ENCODE measurements around the gene ALDH3A1.

The ALDH3A1 gene

DNA sequence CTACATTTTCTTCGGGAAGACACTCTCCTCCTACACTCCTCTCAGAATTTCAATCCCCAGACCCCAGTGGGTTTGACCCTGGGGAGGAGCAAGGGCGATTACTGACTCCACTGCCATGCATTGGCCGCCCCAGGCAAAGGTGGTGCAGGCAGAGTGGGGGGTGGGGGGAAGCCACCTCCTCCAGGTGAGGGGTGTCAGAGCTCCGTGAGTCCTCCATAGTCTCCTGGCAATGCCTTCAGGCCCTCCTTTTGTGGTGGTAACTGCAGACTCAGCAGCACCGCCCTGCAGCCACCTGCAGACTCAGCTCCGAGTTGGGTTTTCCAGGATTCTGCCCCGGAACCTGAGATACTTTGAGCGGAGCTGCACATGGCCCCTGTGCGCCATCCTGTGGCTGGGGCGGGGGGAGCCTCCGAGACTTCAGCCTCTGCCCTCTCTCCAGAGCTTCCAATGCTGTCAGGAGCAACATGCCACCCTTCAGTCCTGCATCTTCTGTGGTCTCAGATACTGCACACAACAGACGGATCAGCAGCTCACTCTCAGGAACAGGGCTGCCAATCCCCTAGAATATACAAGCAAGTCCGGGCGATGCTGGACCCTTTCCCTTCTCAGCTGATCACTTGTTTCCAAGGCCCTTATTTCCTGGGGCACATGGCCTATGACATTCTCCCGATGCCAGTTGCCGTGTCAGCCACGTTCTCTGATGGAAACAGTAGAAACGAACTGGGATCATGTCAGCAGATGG, 29.3 kb downstream of the ALDH3A1 start:
- DNase-seq: no peak

DNA sequence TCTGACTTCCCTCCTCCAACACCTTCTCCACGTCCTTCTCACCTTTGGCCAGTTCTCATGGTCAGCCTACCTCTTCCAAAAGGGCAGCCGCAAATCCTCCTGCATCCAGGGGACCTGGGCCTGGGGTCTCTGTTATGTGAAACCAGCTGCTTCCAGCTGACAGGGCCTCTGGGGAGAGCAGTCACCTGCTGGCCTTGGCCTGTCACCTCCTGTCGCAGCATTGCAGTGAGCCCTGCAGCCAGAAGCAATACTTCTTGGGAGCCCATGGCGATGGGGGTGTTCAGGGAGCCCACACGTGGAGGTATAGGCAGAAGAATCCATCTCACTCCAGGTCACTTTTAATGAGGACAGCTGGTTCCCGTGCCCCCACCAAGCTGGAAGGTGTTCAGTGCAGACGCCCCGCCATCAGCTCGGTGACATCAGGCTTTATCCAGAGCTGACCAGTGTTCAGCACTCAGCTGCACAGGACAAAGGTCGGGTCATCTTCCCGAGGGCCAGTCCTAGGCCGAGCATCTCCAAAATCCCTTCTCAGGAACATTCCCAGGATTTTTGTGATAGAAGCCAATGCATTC, 30.0 kb downstream of the ALDH3A1 start:
- no peak for DNase-seq

DNA sequence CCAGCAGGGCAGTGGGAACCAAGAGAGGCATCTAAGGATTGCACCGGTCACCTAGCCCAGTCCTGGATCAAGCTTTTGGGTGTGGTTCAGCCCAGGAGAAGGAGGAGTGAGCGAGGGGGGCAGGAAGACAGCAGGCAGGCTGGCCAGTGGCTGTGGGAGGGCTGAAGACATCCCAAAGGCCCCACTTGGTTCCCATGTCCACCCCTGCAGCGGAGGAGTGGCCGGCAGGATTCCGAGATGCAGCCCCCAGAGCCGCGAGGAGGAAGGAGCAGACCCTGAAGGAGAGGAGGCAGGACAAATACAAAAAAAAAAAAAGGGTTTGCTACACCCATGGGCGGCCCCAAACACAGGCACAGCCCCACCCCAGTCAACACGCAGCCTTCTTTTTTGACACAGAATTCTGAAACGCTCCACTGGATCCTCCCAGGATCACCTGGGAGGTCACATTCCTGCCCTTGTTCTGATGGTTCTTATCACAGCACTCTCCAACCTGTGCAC, 30.6 kb downstream of the ALDH3A1 start:
- DNase-seq: no peak

DNA sequence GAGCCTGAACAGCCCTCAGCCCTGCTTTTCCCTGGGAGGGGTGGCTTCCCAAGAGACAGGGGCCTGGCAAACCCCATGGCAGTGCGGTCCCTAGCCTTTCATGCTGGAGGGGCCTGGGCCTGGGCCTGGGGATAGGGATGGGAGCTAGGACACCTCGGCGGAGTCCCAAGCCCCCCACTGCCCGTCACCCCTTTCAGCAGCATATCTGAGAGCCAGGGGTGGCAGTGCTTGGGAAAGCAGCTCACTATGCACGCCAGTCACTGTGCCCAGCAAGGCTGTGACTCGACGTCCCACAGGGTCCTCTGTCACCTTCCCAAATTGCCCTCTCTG, 31.1 kb downstream of the ALDH3A1 start:
- no peak for DNase-seq

DNA sequence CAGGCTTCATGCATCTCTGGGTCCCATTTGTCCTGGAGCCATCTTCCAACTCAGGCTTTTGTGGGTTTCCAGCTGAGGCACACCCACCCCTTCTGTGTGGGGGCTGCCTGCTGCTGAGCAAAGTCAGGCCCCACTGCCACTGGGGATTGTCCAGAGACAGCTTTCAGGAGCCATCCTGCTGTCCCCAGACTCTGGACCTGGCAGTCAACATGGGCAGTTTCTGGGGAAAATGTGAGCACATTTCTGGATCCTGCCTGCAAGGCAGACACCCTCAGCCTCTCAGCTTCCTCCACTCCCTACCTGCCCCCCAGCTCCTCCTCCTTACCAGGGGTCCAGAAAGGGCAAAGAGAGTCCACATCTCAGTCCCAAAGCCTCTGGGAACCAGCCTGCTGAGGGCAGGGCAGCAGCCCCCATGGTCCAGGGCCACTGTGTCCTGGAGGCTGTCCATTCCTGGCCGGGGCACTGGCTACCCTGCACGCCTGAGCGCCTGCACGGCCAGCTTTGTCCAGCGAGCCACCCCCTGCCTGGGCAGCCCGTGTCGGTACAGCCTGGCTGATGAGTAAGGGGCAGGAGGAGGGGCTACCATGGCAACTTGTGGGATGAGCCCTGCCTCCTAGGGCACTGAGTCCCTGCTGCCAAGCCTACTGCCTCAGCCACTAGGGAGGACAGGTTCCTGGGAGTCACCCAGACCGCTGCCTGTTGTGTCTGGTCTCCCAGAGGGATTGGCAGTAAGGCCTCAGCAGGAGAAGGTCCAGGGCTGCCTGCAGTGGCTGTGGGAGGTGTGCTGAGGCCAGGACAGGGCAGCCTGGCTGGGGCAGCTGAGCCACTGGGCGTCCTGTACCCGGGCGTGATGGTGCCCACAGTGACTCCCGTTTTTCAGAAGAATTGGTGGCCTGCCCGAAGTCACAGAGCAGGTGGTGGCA, 31.7 kb downstream of the ALDH3A1 start, which contains the start of gene SLC47A2:
TSS of gene SLC47A2 (minus strand) at position 477 of the 923 bp plus-strand sequence. CDS start at position 448, 29 bp downstream.
- no peak for DNase-seq

DNA sequence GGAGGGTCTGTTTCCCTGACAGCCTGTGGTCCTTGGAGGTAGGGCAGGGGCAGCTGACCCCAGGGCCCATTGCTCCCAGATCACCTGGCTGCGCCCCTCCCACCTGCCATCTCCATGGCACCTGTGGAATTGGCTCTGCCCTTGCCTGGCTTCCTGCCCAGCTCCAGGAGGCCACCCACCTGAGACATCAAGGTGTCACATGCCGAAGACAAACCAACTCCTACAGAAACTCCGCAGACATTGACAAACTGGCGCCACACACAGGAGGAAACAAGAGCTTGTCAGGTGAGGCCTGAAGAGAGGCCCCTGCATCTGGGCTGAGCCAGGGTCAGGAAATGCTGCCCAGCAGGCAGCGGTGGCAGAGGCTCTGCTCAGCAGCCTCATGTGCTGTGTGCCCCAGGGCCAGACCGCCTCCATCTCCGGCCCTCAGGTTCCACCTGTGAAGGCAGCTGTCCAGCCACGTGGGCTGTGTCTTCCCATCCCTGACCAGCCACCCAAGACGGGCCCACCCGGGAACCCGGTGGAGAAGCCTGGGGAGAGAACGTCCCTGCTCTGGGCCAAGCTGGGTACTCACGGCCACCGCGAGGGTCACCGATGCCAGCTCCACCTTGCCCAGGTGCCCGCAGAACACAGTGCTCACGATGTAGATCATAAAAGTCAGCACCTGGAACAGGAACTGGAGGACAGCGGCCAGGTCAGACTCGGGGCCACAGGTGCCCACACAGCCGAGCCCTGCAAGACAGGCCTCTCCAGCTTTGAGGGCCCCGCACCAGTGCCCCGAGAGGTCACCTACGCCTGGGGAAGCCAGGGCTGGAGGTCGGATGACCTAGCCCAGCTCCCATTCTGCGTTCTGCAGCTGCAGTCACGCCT, 33.3 kb downstream of the ALDH3A1 start:
- DNase-seq: no peak

DNA sequence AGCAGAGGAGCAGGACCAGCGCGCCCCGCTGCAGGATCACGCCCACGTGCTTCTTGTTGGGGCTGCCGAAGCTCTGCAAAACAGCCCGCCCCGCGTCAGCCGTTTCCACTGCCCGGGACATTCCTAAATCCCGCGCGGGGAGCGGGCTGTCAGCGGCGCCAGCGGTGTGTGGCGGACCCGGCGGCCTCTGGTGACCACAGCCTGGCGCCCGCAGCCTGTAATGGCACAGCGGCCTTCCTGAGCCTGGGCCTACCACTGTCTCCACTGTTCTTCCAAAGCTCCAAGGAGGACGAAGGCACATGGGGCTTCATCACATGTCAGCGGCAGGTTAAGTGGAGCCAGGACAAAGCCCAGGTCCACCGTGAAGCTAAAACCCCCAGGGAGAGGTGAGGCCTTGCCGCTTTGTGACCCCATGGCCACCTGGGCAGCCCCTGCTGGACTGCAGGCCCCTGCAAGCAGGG, 34.2 kb downstream of the ALDH3A1 start:
- no peak for DNase-seq

DNA sequence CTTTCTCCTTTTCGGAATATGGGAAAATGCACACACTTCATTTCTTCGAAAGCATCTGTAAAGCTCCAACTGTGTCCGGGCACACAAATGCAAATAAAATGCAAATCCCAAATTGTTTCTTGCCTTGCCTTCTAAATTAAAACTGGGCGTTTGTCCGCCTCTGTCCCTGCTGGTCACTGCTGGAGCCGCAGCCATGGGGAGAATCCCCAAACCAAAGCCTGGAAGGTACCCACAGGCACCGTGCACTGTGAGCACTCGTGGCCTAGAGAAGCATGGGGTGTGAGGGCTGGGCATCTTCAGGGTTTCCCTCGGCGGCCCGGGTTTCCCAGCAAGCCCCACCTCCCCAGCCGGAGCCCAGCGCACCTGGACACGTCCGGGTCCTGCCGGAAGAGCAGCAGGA, 34.6 kb downstream of the ALDH3A1 start:
- no peak for DNase-seq

DNA sequence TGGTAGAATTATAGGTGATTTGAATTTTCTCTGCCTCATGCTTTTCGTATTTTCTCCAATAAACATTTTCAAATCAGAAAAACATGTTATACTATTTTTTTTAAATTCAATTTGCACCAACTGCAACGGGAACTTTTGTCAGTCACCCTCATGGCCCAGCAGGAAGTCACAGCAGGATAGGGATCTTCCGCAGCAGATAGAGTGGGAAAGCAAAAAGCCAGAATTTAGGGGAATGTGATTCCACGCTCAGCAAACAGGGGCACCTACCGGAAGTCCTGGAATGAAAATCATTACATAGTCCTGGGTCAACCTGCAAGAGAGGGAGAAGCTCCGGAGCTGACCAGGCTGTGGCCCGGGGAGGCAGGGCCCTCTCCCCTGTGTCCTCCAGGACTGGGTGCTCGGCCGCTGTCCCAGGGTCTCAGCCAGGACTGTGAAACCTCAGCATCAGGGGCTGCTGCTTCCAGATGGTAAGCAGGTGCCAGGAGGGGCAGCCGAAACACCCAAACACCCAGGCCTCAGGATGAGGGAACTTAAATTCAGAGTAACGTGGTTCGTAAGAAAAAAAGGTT, 35.6 kb downstream of the ALDH3A1 start:
- no peak for DNase-seq

DNA sequence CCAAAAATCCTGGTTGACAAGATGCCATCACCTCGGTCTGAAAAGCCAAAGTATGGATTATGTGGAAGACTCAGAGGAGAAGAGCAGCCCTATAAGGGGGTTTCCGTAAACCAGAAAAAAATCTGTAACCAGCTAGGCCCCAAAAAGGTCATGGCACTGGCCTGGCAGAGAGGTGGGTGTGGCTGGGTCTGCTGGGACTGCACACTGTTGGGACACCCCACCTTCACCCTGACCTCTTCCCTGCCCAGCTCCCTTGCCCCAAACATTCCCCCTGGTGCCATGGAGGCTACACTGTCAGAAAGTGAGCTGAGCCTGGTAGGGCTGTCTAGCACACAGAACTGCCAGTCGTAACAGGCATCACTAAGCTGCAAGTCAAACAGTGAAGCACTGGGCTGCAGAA, 38.3 kb downstream of the ALDH3A1 start:
- DNase-seq: no peak

DNA sequence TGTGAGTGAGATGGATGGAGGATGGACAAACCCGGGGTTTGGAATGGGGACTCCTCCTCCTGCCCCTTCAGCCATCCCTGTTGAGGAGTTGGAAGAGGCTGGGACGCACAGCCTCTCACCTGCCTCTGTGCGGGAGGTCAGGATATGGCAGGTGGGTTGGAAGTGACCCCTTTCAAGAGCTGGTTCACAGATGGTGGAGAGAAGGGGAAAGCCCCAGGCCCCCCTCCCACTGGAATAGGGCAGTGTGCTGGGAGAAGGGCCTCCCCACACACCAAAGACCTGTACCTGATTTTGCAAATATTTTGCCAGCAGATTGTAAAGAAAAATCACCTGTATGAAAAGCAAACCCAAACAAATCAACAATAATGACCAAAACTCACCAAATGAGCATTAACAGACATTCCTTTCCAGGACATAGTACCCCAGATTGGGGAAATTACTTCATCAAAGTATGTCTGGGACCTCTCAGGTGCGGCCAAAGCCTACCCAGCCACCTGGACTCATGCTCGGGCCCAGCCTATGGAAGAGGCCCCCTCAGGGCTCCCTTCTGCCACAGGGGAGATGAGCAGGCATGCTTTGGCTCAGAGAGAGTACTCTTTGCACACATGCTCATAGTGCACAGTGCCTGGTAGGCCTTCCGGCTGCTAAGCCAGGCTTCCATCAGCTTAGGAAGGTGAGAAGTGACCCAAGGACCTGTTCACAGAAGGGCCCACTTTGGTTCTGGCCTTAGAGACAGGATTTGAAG, 39.5 kb downstream of the ALDH3A1 start:
- no peak for DNase-seq

DNA sequence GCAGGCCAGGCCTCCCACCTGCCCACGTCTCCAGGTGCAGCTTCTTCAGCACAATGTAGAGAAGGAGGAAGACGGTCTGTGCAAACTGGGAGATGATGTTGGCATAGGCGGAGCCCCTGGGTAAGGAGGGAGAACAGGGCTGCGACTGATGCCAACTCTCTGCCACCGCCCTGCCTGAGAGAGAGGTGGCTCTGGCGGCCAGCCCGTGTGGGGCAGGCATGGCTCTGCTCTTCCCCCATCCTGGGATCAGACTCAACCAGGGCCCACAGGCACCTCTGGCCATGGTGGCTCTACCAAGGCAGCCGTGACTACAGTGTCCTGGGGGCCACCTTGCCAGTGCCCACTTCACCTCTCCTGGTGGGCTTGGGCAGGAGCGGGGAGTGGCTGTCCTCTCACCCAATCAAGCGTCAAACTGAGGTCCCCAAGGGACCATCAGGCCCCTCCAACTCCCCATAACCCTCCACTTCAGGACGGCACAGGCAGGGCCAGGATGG, 40.3 kb downstream of the ALDH3A1 start:
- no peak for DNase-seq

DNA sequence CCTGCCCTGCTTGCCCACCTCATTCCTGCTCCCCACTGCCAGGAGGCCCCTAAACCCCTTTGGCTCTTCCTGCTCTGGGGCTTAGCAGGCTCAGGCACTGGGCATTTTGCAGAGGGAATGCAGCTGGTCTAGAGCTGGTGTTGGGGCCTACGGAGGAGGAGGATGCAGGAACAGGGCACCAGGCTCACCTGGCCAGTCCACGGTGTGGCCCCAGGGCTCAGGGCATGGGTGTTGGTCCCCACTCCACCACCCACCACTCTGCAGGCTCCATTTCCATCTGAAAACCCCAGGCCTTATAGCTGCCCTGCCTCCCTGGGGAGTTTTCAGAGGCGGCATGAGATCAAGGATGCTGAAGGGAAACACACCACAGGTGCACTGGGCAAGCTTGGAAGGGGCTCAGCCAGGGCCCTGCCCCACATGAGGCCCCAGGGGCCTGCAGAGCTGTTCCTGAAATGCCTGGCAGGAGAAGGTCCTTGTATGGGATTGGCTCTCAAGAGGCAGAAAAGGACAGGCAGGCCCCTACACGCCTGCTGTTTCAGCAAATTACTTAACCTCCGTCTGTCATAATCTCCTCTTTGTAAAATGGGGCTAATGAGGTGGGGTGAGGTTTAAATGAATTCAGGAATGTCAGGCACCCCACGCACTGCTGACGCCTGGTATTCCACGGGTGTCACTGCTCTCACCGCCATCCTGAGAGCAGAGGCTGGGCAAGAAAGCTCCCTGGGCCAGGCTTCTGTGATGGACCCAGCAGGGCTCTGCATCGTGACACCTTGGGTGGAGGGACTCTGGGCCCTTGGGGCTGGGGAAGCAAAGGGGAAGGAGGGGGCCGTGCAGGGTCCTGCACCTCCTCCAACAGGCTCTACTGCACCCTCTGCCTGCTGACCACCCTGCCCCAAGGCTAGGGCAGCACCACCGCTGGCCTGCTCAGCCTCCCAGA, 41.0 kb downstream of the ALDH3A1 start:
- DNase-seq: no peak

DNA sequence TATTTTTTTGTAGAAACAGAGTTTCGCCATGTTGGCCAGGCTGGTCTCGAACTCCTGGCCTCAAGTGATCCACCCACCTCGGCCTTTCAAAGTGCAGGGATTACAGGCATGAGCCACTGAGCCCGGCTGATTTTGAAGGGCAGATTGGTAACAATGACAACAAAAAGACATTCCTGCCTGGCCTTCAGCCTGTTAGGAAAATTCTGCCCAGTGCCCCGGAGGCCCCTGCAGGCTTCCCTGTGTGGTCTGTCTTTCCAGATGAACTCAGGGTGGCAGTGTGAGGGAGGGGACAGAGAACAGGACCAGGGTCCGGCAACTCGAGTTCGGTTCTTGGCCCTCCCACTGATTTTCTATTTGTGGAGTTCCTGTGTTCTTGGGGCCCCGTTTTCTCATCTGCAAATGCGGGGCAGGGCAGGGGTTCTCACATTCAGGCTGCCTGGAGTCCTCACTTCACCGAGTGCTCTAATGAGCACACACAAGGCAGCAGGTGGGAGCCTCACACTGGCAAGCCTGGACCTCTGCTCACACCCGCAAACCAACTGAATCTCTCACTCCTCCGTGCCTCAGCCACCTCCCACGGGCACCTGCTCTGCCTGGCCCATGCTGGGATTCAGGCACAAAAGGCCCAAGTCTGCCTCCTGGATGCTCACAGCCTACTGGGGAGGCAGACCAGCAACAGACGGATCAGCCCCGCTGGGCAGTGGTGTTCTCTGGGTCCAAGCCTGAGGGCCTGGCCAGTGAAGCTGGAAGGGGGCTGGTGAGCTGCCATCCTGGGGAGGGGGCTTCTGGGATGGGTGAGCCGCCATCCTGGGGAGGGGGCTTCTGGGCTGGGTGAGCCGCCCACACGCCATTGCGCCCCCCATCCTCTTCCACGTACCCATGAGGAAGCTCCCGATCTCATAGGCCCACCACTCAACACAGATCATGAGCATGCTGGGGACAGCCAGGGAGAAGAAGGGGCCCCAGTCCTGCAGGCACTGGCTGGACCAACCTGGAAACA, 42.0 kb downstream of the ALDH3A1 start:
- no peak for DNase-seq

DNA sequence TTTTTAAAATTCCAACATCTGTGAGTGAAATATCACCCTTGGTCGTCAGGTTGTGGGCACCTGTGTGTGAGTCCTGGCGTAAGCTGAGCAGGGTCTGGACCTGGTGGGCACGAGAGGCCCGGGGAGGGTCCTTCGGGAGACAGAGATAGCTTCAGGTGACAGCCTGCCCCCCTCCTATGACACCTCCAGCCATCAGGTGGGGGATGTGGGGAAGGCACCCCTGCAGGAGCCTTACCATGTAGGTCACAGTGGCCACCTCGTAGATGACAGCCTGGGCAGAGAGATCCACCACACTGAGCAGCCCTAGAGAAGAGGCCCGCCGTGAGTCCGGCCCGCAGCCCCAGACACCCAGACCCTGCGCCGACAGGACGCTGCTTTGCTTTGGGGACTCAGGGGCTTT, 42.9 kb downstream of the ALDH3A1 start:
- no peak for DNase-seq

DNA sequence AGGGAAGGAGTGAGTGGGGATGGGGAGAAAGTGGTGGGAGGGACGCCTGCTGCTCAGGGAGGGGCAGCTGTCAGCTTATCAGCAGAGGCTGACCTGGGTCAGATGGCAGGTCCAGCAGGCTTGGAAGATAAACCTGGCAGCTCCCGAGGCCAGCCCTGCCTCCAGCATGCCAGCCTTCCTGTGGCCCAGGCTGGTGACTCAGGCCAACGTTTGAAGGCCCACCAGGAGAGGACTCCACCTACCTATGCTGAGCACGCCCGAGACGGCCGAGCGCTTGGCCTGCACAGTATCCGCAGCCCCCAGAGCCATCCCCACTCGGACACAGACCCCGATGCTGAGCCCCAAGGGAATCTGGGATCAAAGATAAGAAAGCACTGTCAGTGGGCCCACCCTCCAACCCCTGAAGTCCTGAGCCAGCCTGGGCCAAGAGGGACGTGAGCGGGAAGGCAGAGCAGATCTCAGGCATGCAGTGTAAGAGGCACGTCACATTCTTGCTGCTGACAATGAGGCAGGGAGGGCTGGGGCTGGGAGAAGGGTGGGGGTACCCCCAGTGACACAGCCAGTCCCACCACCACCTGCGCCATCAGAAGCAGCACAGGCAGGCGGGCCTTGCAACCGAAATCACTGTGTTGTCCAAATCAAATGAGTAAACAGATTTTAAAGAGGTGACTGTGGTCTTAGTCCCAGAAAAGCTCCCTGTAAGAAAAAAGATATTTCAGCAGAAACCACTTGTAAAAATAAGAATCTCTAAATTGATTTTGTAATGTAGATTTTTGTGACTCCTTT, 44.1 kb downstream of the ALDH3A1 start:
- no peak for DNase-seq

DNA sequence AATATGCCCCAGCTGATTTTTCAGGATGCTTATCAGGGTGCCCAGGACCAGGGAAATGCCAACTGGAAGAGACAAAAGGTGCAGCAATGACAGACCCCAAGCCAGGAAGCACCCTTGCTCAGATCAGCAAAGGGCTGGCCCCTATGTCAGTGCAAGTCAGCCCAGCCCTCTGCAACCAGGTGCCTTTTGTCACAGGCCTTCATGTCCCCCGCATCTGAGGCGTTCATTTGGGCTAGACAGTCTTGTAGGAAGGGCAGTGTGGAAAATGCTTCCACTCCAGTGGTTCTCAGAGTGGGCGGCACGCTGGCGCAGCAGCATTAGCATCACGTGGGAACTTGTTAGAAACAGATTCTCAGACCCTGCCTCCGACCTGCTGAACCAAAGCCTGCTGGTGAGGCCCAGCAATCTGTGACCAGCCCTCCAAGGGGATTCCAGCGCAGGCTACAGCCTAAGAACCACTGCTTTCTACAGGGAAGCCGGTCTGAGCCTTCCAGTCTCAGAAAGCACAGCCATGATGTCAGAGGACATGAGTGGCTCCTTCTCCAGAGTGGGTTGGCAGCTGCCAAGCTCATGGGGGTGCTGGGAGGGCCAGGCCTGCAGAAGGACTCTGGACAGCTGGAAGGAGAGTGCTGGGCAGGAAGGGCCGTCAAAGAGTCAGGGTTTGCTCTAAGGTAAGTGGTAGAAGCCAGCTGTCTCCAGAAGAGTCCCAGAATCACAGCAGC, 44.8 kb downstream of the ALDH3A1 start:
- no peak for DNase-seq
